ENCODE data around the gene DNAJB8.

Gene DNAJB8

DNA sequence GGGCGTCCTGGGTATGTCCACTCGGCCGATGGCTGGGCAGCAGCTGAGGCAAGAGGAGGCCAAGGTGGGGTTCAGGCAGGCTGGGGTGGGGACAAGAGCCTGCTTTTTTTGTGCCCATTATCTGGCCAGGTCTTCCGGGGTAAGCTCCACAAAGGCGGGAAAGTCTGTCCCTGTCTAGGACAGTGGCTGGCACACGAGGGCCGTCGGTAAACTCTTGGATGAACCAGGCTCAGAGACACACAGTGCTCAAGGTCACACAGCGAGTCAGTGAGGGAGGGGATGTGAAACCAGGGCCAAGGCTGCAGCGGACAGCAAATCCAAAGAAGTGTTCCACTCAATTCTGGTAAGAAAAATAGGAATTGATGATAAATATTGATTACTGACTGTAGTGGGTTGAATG, 2.9 kb downstream of the DNAJB8 start:
- DNase-seq (ENCODE audit: extremely low read depth, low read depth), result no peak
- TF ChIP-seq, protein P1, sequence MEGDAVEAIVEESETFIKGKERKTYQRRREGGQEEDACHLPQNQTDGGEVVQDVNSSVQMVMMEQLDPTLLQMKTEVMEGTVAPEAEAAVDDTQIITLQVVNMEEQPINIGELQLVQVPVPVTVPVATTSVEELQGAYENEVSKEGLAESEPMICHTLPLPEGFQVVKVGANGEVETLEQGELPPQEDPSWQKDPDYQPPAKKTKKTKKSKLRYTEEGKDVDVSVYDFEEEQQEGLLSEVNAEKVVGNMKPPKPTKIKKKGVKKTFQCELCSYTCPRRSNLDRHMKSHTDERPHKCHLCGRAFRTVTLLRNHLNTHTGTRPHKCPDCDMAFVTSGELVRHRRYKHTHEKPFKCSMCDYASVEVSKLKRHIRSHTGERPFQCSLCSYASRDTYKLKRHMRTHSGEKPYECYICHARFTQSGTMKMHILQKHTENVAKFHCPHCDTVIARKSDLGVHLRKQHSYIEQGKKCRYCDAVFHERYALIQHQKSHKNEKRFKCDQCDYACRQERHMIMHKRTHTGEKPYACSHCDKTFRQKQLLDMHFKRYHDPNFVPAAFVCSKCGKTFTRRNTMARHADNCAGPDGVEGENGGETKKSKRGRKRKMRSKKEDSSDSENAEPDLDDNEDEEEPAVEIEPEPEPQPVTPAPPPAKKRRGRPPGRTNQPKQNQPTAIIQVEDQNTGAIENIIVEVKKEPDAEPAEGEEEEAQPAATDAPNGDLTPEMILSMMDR (IDR thresholded peaks at IDR 0.05; ENCODE audit: low read depth, low read length), result no peak

GRCh38 chr3:128463354-128463753, 3.3 kb downstream of the DNAJB8 start:
- DNase-seq (ENCODE audit: extremely low read depth, low read depth), result no peak
- TF ChIP-seq, protein P1 (IDR thresholded peaks at IDR 0.05; ENCODE audit: low read depth, low read length), result no peak

DNA sequence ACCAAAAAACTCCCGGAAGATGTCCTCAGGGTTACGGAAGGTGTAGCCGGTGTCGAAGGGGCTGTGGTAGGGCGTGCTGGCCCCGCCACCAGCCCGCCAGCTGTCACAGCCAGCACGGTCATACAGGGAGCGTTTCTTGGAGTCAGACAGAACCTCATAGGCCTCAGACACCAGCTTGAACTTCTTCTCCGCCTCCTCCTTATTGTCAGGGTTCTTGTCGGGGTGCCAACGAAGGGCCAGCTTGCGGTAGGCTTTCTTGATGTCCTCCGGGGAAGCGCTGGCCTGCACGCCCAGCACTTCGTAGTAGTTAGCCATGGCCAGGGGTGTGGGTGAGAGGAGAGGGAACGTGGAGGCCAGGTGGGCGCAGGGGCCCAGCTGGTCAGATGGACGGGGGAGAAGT, 3.8 kb downstream of the DNAJB8 start:
- TF ChIP-seq, protein P1 (IDR thresholded peaks at IDR 0.05; ENCODE audit: low read depth, low read length), result no peak

GRCh38 chr3:128462341-128462910, 4.3 kb downstream of the DNAJB8 start:
- TF ChIP-seq, protein P1 (IDR thresholded peaks at IDR 0.05; ENCODE audit: low read depth, low read length), result no peak
- DNase-seq (ENCODE audit: extremely low read depth, low read depth), result no peak

More for the DNA sequence above, 3.8 kb downstream of the DNAJB8 start:
- no peak for DNase-seq (ENCODE audit: extremely low read depth, low read depth)

- DNase-seq (ENCODE audit: extremely low read depth, low read depth), result no peak
- TF ChIP-seq, protein P1 (IDR thresholded peaks at IDR 0.05; ENCODE audit: low read depth, low read length), result no peak
Measured at GRCh38 chr3:128461731-128462130, 5.0 kb downstream of the DNAJB8 start.

DNA sequence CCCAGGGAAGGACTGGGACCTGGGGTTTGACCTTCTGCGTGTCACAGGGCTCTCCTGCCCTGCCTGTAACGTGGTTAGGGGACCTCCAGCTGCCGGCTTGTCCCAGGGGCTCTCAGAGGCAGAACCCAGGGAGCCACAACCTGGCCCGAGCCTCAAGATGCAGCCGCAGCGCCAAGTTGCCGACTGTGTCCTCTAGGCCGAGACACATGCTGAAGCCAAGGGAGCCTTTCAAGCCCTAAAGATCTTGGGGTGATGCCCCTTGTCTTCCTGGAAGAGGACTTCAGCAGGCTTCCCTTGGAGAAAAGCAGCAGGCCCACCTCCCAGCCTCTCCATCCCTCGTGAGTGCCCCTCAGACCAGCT, 7.2 kb downstream of the DNAJB8 start:
- no peak for DNase-seq (ENCODE audit: extremely low read depth, low read depth)
- TF ChIP-seq, protein P1 (IDR thresholded peaks at IDR 0.05; ENCODE audit: low read depth, low read length), result no peak

DNA sequence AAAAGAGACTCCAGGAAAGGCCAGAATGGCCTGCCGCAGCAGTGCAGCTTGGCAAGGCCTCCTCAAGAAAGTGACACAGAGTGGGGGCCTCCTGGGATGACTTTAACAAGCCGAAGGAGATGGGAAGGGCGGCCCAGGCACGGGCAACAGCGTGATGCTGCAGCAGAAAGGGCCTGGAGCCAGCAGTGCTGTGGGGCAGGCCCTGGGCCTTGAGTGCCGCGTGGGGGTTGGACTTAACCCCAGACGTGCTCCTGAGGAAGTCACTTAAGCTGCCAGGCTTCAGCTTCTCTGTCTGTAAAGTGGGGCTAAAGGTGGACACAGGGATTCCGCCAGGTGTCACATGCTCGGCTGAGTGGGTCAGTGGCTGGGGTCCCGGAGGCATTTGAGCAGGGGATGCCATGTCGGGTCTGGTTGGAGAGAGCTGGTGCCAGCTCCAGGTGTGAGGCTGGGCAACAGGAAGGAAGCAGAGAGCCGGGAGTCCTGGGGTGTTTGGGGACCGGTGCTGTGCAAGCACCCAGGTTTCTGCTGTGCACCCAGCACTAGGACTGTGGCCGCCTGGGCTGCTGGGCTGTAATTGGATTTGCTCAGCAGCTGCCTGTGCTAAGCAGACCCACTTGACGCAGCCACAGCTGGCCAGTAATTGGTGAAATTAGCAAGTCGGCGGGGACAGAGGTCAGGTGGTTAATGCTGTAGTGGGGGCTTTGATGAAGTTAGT, 7.8 kb downstream of the DNAJB8 start:
- no peak for DNase-seq (ENCODE audit: extremely low read depth, low read depth)
- TF ChIP-seq, protein P1 (IDR thresholded peaks at IDR 0.05; ENCODE audit: low read depth, low read length), result no peak

Measured in AG09319 (cell line).